ENCODE measurements around the gene FRMD4A. TPM values are rescaled to one million over a fixed set of nuclear protein-coding genes. Genes with fewer than 3 reads are reported as not detected.
A peak's percentile ranks its signal among the peaks of the same experiment; 100 is the strongest.

The FRMD4A gene
- total RNA-seq, 5 donors from 2014 or later (not counting 1 experiment from before 2014, with no cell fraction given), result 1.3 to 1.8 (median 1.4) TPM

DNA sequence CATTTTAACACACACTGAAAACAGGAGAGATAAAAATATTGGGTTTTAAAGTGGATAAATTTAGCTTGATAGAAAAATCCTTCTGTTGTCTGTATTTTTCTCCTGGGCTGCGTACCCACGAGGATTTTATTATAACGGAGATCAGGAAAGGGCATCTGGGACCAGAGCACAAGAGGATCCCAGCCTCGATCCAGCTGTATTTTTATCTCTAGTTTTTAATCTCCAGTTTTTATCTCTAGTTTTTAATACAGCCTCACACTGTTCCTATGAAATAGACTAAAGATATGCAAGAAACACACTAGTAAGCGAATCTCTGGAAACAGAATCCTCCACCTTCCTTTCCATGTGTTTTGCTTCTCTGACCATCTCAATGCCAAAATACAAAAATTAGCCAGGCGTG is 295.2 kb downstream of the FRMD4A start:
- peaks cover 6 to 9% (median 8%) of the 10 kb centered on the region in 3 donors for H3K4me1 Mint-ChIP-seq
- no peak overlapping the region for H3K27ac Mint-ChIP-seq

DNA sequence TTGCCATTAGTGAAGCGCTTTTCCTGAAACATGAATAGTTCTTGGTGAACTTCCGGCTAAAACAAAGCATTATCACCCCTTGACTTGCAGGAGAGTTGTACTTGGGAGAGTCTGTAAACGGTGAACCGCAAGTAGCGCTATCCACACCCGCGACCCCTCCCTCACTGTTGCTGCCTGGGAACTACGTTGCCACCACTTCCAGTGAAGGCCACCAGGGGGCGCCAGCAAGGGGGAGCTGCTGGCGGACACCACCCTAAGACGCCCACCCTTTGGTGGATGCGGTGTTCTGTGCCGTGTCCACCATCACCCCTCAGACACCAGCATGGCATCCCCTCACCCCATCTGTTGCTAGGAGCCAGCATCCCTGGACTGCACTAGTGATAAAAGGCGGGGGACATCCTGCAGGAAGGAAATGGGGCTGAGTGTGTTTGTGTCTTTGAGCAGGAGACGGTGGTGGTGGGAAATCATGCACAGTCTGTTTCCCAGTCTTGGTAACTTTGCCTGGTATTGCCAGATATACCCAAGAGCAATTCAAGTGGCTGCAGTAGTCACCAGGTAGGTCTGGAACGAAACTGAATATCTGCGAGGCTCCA is 298.2 kb downstream of the FRMD4A start:
- no peaks in the 10 kb centered on the region for H3K9me3 ChIP-seq
- no peak overlapping the region for H3K4me3 Mint-ChIP-seq
- CTCF ChIA-PET, result interaction anchor here (1.7 to 2.5 kb wide), 2 partner anchors 9 to 241 kb away, joined by 3 to 8 read pairs; no protein-coding TSS in a partner anchor
- peaks cover 0 to 9% of the 10 kb centered on the region in 2 experiments for H3K4me1 ChIP-seq (ENCODE audit: control insufficient read depth in 1 of 2, extremely low read depth in 1 of 2, insufficient read depth in 2 of 2, low read length in 2 of 2)
- peaks cover 0 to 6% of the 10 kb centered on the region in 2 experiments for H3K27me3 ChIP-seq (replicated peaks in 1 of 2; ENCODE audit: control insufficient read depth in 2 of 2, extremely low read depth in 1 of 2, insufficient read depth in 2 of 2, low read length in 1 of 2)
- no peaks in the 10 kb centered on the region for H3K36me3 ChIP-seq (ENCODE audit: control insufficient read depth in 2 of 2, extremely low read depth in 1 of 2, insufficient read depth in 1 of 2, low read length in 1 of 2)
- no peak overlapping the region for H3K27ac ChIP-seq (ENCODE audit: low read length)
- peaks cover 6 to 9% (median 8%) of the 10 kb centered on the region in 3 donors for H3K4me1 Mint-ChIP-seq
- H3K27me3 Mint-ChIP-seq, result peaks cover 5% of the 10 kb centered on the region in 2 donors
- WGBS (ENCODE audit: insufficient coverage), result 46% methylated on average over 7 of the region's 17 CpGs
- no peak overlapping the region for H3K27ac Mint-ChIP-seq
- no peaks in the 10 kb centered on the region for H3K9me3 Mint-ChIP-seq
- DNase-seq (peak in 30 of 35 experiments; percentile 12 to 67 (median 34)), ATAC-seq (replicated peaks in 1 of 4) (peak; percentile 23 to 66 (median 44))
- H3K4me3 ChIP-seq (ENCODE audit: control insufficient read depth in 1 of 2, extremely low read depth in 1 of 2, low read length in 1 of 2), result no peak overlapping the region
- H3K36me3 Mint-ChIP-seq, result no peaks in the 10 kb centered on the region
- POLR2A ChIA-PET, result no interaction called here

More for the DNA sequence above, 295.2 kb downstream of the FRMD4A start:
- H3K27me3 ChIP-seq (replicated peaks in 1 of 2; ENCODE audit: control insufficient read depth in 2 of 2, extremely low read depth in 1 of 2, insufficient read depth in 2 of 2, low read length in 1 of 2), result peaks cover 0 to 6% of the 10 kb centered on the region in 2 experiments
- CTCF ChIA-PET, result no interaction called here
- H3K9me3 Mint-ChIP-seq, result no peaks in the 10 kb centered on the region
- WGBS (ENCODE audit: insufficient coverage), result 85% methylated on average over 2 of the region's 6 CpGs
- ATAC-seq (replicated peaks in 1 of 4) (no peak), DNase-seq (no peak)
- H3K27me3 Mint-ChIP-seq, result no peaks in the 10 kb centered on the region
- no peaks in the 10 kb centered on the region for H3K9me3 ChIP-seq
- H3K36me3 ChIP-seq (ENCODE audit: control insufficient read depth in 2 of 2, extremely low read depth in 1 of 2, insufficient read depth in 1 of 2, low read length in 1 of 2), result no peaks in the 10 kb centered on the region
- H3K4me3 ChIP-seq (ENCODE audit: control insufficient read depth in 1 of 2, extremely low read depth in 1 of 2, low read length in 1 of 2), result no peak overlapping the region
- POLR2A ChIA-PET, result no interaction called here
- H3K27ac ChIP-seq (ENCODE audit: low read length), result no peak overlapping the region
- H3K36me3 Mint-ChIP-seq, result no peaks in the 10 kb centered on the region
- H3K4me3 Mint-ChIP-seq, result no peak overlapping the region
- peaks cover 0 to 9% of the 10 kb centered on the region in 2 experiments for H3K4me1 ChIP-seq (ENCODE audit: control insufficient read depth in 1 of 2, extremely low read depth in 1 of 2, insufficient read depth in 2 of 2, low read length in 2 of 2)

DNA sequence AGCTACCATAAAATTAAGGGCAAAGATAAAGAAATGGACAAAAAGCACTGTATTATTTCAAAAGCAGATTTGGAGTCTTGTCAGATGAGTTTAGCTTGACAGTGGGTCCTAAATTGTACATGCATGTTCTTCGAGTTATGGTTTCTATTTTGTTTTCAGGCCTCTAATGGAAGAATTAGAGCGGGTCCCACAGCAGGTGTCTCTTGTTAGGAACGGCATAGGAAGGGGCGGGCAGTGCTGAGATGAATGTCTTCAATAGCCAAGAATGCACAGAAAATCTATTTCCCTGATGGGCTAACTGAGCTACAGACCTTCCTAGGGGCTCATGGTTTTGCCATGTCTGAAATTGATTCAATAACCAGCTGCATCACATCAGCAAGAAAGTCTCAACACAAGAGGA is 304.4 kb downstream of the FRMD4A start:
- Histone ChIP-seq H3K27ac (ENCODE audit: low read length) (no peak overlapping the region), H3K27me3 (replicated peaks in 1 of 2; ENCODE audit: control insufficient read depth in 2 of 2, extremely low read depth in 1 of 2, insufficient read depth in 2 of 2, low read length in 1 of 2) (peaks cover 0 to 3% of the 10 kb centered on the region in 2 experiments), H3K9me3 (no peaks in the 10 kb centered on the region), H3K4me3 (ENCODE audit: control insufficient read depth in 1 of 2, extremely low read depth in 1 of 2, low read length in 1 of 2) (no peak overlapping the region), H3K4me1 (ENCODE audit: control insufficient read depth in 1 of 2, extremely low read depth in 1 of 2, insufficient read depth in 2 of 2, low read length in 2 of 2) (peaks cover 9 to 18% of the 10 kb centered on the region in 2 experiments), H3K36me3 (ENCODE audit: control insufficient read depth in 2 of 2, extremely low read depth in 1 of 2, insufficient read depth in 1 of 2, low read length in 1 of 2) (no peaks in the 10 kb centered on the region)
- 79% methylated on average over 4 of the region's 4 CpGs for WGBS (ENCODE audit: insufficient coverage)
- DNase-seq (no peak), ATAC-seq (replicated peaks in 1 of 4) (no peak)
- peaks cover 5 to 10% of the 10 kb centered on the region in 2 donors for H3K27me3 Mint-ChIP-seq
- H3K4me3 Mint-ChIP-seq, result no peak overlapping the region
- CTCF ChIA-PET, result no interaction called here
- POLR2A ChIA-PET, result no interaction called here
- peaks cover 15 to 29% (median 23%) of the 10 kb centered on the region in 3 donors for H3K4me1 Mint-ChIP-seq
- no peaks in the 10 kb centered on the region for H3K36me3 Mint-ChIP-seq
- no peaks in the 10 kb centered on the region for H3K9me3 Mint-ChIP-seq
- no peak overlapping the region for H3K27ac Mint-ChIP-seq

DNA sequence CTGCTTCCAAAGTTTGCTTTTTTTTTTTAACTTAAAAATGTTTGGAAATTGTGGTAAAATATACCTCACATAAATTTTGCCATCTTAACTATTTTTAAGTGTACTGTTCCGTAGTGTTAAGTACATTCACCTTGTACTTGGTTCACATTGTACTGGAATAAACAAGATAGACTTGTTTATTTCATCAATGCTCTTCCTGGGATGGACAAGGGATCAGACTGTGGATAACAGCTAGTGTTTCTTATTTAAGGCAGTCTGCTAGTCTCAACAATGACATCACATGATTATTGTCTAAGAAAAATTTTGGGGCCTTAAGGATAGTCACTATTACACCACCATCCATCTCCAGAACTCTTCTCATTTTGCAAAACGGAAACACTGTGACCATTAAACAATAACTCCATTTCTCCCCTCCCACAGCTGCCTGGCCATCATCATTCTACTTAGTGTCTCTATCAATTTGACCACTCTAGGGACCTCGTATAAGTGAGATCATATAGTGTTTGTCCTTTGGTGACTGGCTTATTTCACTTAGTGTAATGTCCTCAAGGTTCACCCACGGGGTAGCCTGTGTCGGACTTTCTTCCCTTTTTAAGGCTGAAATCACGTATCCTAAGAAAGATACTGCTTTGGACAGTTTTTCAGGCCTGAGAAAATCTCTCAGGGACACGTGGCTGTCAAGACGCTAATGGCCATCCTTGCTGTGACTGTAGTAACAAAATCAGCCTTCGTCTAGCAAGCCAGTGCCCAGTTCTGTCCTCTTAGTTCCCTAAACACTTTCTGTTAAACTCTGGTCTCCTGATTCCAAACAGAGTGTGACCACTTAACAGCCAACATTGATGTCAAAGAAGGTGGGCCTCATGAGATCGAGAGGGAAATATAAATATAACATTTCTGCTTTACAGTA is 305.2 kb downstream of the FRMD4A start:
- POLR2A ChIA-PET, result no interaction called here
- DNase-seq (no peak), ATAC-seq (replicated peaks in 1 of 4) (no peak)
- H3K4me1 Mint-ChIP-seq, result peaks cover 15 to 29% (median 23%) of the 10 kb centered on the region in 3 donors
- CTCF ChIA-PET, result no interaction called here
- H3K4me3 Mint-ChIP-seq, result no peak overlapping the region
- 90% methylated on average over 6 of the region's 10 CpGs for WGBS (ENCODE audit: insufficient coverage)
- no peaks in the 10 kb centered on the region for H3K9me3 ChIP-seq
- no peaks in the 10 kb centered on the region for H3K36me3 ChIP-seq (ENCODE audit: control insufficient read depth in 2 of 2, extremely low read depth in 1 of 2, insufficient read depth in 1 of 2, low read length in 1 of 2)
- H3K27ac ChIP-seq (ENCODE audit: low read length), result no peak overlapping the region
- H3K9me3 Mint-ChIP-seq, result no peaks in the 10 kb centered on the region
- peaks cover 5 to 11% of the 10 kb centered on the region in 2 donors for H3K27me3 Mint-ChIP-seq
- no peak overlapping the region for H3K4me3 ChIP-seq (ENCODE audit: control insufficient read depth in 1 of 2, extremely low read depth in 1 of 2, low read length in 1 of 2)
- H3K27me3 ChIP-seq (replicated peaks in 1 of 2; ENCODE audit: control insufficient read depth in 2 of 2, extremely low read depth in 1 of 2, insufficient read depth in 2 of 2, low read length in 1 of 2), result peaks cover 0 to 3% of the 10 kb centered on the region in 2 experiments
- no peaks in the 10 kb centered on the region for H3K36me3 Mint-ChIP-seq
- H3K27ac Mint-ChIP-seq, result no peak overlapping the region
- peaks cover 9 to 18% of the 10 kb centered on the region in 2 experiments for H3K4me1 ChIP-seq (ENCODE audit: control insufficient read depth in 1 of 2, extremely low read depth in 1 of 2, insufficient read depth in 2 of 2, low read length in 2 of 2)

DNA sequence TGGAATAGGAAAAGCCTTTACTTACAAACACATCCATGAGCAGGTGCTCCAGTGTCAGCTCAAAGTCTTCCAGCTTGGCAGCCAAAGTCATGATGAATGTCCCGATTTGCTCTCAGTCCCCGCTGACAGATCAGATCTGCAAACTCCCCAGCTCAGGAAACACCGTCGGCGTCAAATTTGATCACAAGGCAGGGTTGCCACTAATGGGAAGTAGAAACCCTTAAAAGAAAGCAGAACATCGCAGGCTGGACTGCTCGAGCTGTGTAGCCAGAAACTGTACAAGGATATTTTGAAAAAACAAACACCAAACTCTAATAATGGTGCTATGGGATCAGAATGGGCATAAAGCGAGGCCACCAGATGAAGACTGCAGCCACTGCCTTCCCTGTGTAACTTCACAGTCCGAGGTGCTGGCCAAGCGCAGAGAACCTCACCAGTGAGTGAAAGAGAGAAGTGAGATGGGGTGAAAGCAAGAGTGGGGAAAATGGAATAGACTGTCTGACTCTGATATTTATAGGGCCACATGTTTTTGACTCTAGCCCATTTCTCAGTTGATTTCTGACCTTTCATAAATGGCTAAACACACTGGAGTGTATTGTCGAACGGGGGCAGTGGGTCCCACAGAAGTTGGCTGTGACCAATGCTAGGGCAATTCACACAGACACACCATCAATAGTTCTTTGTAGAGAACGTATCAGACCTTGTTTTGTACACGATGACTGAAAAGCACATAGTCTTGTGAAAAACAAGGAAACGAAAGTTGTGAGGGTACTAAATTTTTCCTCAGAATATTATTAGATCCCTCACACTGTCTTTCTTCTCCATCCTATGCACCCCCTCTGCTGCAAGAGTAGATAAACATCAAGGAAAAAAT is 306.2 kb downstream of the FRMD4A start:
- no peaks in the 10 kb centered on the region for H3K9me3 Mint-ChIP-seq
- POLR2A ChIA-PET, result no interaction called here
- H3K4me1 ChIP-seq (ENCODE audit: control insufficient read depth in 1 of 2, extremely low read depth in 1 of 2, insufficient read depth in 2 of 2, low read length in 2 of 2), result peaks cover 9 to 18% of the 10 kb centered on the region in 2 experiments
- no peaks in the 10 kb centered on the region for H3K36me3 Mint-ChIP-seq
- no peaks in the 10 kb centered on the region for H3K9me3 ChIP-seq
- no peak overlapping the region for H3K27ac ChIP-seq (ENCODE audit: low read length)
- no peak overlapping the region for H3K4me3 ChIP-seq (ENCODE audit: control insufficient read depth in 1 of 2, extremely low read depth in 1 of 2, low read length in 1 of 2)
- no peak overlapping the region for H3K27ac Mint-ChIP-seq
- ATAC-seq (replicated peaks in 1 of 4), result no peak
- H3K36me3 ChIP-seq (ENCODE audit: control insufficient read depth in 2 of 2, extremely low read depth in 1 of 2, insufficient read depth in 1 of 2, low read length in 1 of 2), result no peaks in the 10 kb centered on the region
- 39% methylated on average over 7 of the region's 15 CpGs for WGBS (ENCODE audit: insufficient coverage)
- H3K4me3 Mint-ChIP-seq, result no peak overlapping the region
- H3K4me1 Mint-ChIP-seq, result peaks cover 15 to 29% (median 23%) of the 10 kb centered on the region in 3 donors
- peaks cover 5 to 8% of the 10 kb centered on the region in 2 donors for H3K27me3 Mint-ChIP-seq
- no peak for DNase-seq
- peaks cover 3 to 4% of the 10 kb centered on the region in 2 experiments for H3K27me3 ChIP-seq (replicated peaks in 1 of 2; ENCODE audit: control insufficient read depth in 2 of 2, extremely low read depth in 1 of 2, insufficient read depth in 2 of 2, low read length in 1 of 2)
- CTCF ChIA-PET, result no interaction called here
